ENCODE results near the gene CMIP.

The CMIP gene

GRCh38 chr16:81640681-81641070 lies 196.1 kb downstream of the CMIP start:
- Histone ChIP-seq H3K9me3 (ENCODE audit: insufficient read depth, low read length, severe bottlenecking) (no peaks in the 10 kb centered on the region), H3K4me1 (ENCODE audit: insufficient read depth, low read length) (no peaks in the 10 kb centered on the region), H3K4me2 (ENCODE audit: insufficient read depth, low read length) (no peak overlapping the region), H4K20me1 (ENCODE audit: insufficient read depth, low read length) (peaks cover 62% of the 10 kb centered on the region), H3K79me2 (ENCODE audit: insufficient read depth, low read length) (peaks cover 24% of the 10 kb centered on the region), H3K27me3 (ENCODE audit: insufficient read depth, low read length, poor library complexity) (no peaks in the 10 kb centered on the region), H3K27ac (ENCODE audit: low read length) (no peak overlapping the region), H3K9ac (ENCODE audit: low read depth, low read length) (no peak overlapping the region), H2AFZ (ENCODE audit: low read depth, low read length) (no peak overlapping the region), H3K4me3 (ENCODE audit: low read depth in 1 of 2, low read length in 2 of 2) (no peak overlapping the region), H3K36me3 (ENCODE audit: insufficient read depth, low read length) (peaks cover 22% of the 10 kb centered on the region)
- no peak for DNase-seq
- ATAC-seq (ENCODE audit: insufficient read depth, low read depth), result 0 out of 3 replicates have a peak, but pooled peaks have one; percentile 19
- no peak for TF ChIP-seq EZH2 (IDR thresholded peaks at IDR 0.05; ENCODE audit: borderline replicate concordance, low read depth, low read length, severe bottlenecking)
- no peak for TF ChIP-seq CTCF (IDR thresholded peaks at IDR 0.05; ENCODE audit: borderline replicate concordance, extremely low read depth, low read length, poor library complexity, severe bottlenecking)

- Histone ChIP-seq H4K20me1 (ENCODE audit: insufficient read depth, low read length) (peaks cover 59% of the 10 kb centered on the region), H3K9ac (ENCODE audit: low read depth, low read length) (no peak overlapping the region), H3K4me3 (ENCODE audit: low read depth in 1 of 2, low read length in 2 of 2) (no peak overlapping the region), H3K36me3 (ENCODE audit: insufficient read depth, low read length) (peaks cover 22% of the 10 kb centered on the region), H3K27ac (ENCODE audit: low read length) (no peak overlapping the region), H3K9me3 (ENCODE audit: insufficient read depth, low read length, severe bottlenecking) (no peaks in the 10 kb centered on the region), H3K27me3 (ENCODE audit: insufficient read depth, low read length, poor library complexity) (no peaks in the 10 kb centered on the region), H2AFZ (ENCODE audit: low read depth, low read length) (no peak overlapping the region), H3K4me2 (ENCODE audit: insufficient read depth, low read length) (no peak overlapping the region), H3K79me2 (ENCODE audit: insufficient read depth, low read length) (peaks cover 31% of the 10 kb centered on the region), H3K4me1 (ENCODE audit: insufficient read depth, low read length) (no peaks in the 10 kb centered on the region)
- ATAC-seq (ENCODE audit: insufficient read depth, low read depth), result no peak
- DNase-seq, result peak; percentile 12
- no peak for TF ChIP-seq EZH2 (IDR thresholded peaks at IDR 0.05; ENCODE audit: borderline replicate concordance, low read depth, low read length, severe bottlenecking)
- TF ChIP-seq CTCF (IDR thresholded peaks at IDR 0.05; ENCODE audit: borderline replicate concordance, extremely low read depth, low read length, poor library complexity, severe bottlenecking), result no peak
These were observed 196.9 kb downstream of the CMIP start for GRCh38 chr16:81641395-81642106.

- H3K4me2 ChIP-seq (ENCODE audit: insufficient read depth, low read length), result no peak overlapping the region
- ATAC-seq (ENCODE audit: insufficient read depth, low read depth), result no peak
- TF ChIP-seq EZH2 (IDR thresholded peaks at IDR 0.05; ENCODE audit: borderline replicate concordance, low read depth, low read length, severe bottlenecking), result no peak
- TF ChIP-seq CTCF (IDR thresholded peaks at IDR 0.05; ENCODE audit: borderline replicate concordance, extremely low read depth, low read length, poor library complexity, severe bottlenecking), result no peak
- no peak overlapping the region for H3K4me3 ChIP-seq (ENCODE audit: low read depth in 1 of 2, low read length in 2 of 2)
- no peak overlapping the region for H3K9ac ChIP-seq (ENCODE audit: low read depth, low read length)
- no peaks in the 10 kb centered on the region for H3K4me1 ChIP-seq (ENCODE audit: insufficient read depth, low read length)
- H3K36me3 ChIP-seq (ENCODE audit: insufficient read depth, low read length), result peaks cover 22% of the 10 kb centered on the region
- peaks cover 36% of the 10 kb centered on the region for H3K79me2 ChIP-seq (ENCODE audit: insufficient read depth, low read length)
- peaks cover 61% of the 10 kb centered on the region for H4K20me1 ChIP-seq (ENCODE audit: insufficient read depth, low read length)
- no peak overlapping the region for H3K27ac ChIP-seq (ENCODE audit: low read length)
- H3K9me3 ChIP-seq (ENCODE audit: insufficient read depth, low read length, severe bottlenecking), result no peaks in the 10 kb centered on the region
- H2AFZ ChIP-seq (ENCODE audit: low read depth, low read length), result no peak overlapping the region
- no peak for DNase-seq
- H3K27me3 ChIP-seq (ENCODE audit: insufficient read depth, low read length, poor library complexity), result no peaks in the 10 kb centered on the region
These were observed 197.5 kb downstream of the CMIP start for GRCh38 chr16:81642107-81642436.
